DND-41 (cell line): ENCODE results near the gene JUND.

Experiments
- EZH2 ChIP-seq: IDR thresholded peaks from 3 replicates; pipeline ENCODE4 v1.6.1; 2012; ENCODE audit warnings: borderline replicate concordance, low read depth, mild to moderate bottlenecking, moderate library complexity, low read length, inconsistent platforms; ENCODE audit not compliant: severe bottlenecking
- TF ChIP-seq, protein P1 (sequence below): IDR thresholded peaks from 2 replicates; pipeline ENCODE4 v1.5.1; 2012; ENCODE audit warnings: borderline replicate concordance, low read length, moderate library complexity, mild to moderate bottlenecking; ENCODE audit not compliant: poor library complexity, severe bottlenecking; ENCODE audit errors: extremely low read depth

DNA sequence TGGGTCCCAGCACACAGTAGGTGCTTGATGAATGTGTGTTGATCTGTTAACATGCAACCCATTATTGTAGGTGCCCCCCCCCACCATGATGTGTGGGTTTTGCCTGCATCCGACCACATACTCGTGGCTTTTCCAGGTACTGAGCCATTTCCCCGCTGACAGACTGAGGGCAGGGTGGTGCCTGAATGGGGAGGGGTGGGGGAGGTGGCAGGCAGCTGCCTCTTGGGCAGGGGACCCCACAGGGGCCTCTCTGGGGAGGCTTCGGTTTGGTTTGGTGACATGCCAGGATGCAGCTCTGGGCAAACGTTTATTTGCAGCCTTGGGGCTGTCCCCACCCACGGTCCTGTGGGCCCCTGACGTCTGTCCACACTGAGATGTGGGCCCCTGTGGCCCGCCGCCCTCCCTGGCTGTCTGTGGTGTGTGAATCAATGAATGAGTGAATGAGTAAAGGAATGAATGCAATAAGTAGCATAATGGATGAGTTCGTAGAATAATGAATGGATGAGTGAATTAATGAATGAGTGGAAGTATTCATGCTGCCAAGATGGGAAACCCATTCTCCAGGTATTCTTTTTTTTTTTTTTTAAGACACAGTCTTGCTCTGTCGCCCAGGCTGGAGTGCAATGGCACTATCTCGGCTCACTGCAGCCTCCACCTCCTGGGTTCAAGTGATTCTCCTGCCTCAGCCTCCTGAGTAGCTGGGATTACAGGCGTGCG is 9.0 kb upstream of the JUND start:
- no peak for TF ChIP-seq EZH2
- TF ChIP-seq, protein P1, sequence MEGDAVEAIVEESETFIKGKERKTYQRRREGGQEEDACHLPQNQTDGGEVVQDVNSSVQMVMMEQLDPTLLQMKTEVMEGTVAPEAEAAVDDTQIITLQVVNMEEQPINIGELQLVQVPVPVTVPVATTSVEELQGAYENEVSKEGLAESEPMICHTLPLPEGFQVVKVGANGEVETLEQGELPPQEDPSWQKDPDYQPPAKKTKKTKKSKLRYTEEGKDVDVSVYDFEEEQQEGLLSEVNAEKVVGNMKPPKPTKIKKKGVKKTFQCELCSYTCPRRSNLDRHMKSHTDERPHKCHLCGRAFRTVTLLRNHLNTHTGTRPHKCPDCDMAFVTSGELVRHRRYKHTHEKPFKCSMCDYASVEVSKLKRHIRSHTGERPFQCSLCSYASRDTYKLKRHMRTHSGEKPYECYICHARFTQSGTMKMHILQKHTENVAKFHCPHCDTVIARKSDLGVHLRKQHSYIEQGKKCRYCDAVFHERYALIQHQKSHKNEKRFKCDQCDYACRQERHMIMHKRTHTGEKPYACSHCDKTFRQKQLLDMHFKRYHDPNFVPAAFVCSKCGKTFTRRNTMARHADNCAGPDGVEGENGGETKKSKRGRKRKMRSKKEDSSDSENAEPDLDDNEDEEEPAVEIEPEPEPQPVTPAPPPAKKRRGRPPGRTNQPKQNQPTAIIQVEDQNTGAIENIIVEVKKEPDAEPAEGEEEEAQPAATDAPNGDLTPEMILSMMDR, result no peak
